ENCODE results near the gene THY1.

Gene THY1

GRCh38 chr11:119453881-119454280 lies 30.9 kb upstream of the THY1 start:
- Histone ChIP-seq H3K9me3 (no peaks in the 10 kb centered on the region), H3K4me1 (ENCODE audit: control insufficient read depth in 1 of 2, insufficient read depth in 1 of 2, low read depth in 1 of 2, low read length in 1 of 2) (no peaks in the 10 kb centered on the region), H3K27ac (no peak overlapping the region), H3K4me3 (ENCODE audit: low read depth in 1 of 2, low read length in 1 of 2) (no peak overlapping the region), H3K27me3 (peaks cover 18% of the 10 kb centered on the region), H3K36me3 (no peaks in the 10 kb centered on the region)
- no peak for TF ChIP-seq CTCF (IDR thresholded peaks at IDR 0.05)

- H3K4me1 ChIP-seq (ENCODE audit: control insufficient read depth in 1 of 2, insufficient read depth in 1 of 2, low read depth in 1 of 2, low read length in 1 of 2), result no peaks in the 10 kb centered on the region
- TF ChIP-seq CTCF (IDR thresholded peaks at IDR 0.05), result no peak
- no peak overlapping the region for H3K4me3 ChIP-seq (ENCODE audit: low read depth in 1 of 2, low read length in 1 of 2)
- no peaks in the 10 kb centered on the region for H3K36me3 ChIP-seq
- no peaks in the 10 kb centered on the region for H3K9me3 ChIP-seq
- H3K27me3 ChIP-seq, result peaks cover 25% of the 10 kb centered on the region
- no peak overlapping the region for H3K27ac ChIP-seq
Measured at GRCh38 chr11:119450590-119451326, 27.8 kb upstream of the THY1 start.

- TF ChIP-seq CTCF (IDR thresholded peaks at IDR 0.05), result no peak
- no peaks in the 10 kb centered on the region for H3K36me3 ChIP-seq
- H3K27ac ChIP-seq, result no peak overlapping the region
- H3K27me3 ChIP-seq, result peaks cover 24% of the 10 kb centered on the region
- no peaks in the 10 kb centered on the region for H3K9me3 ChIP-seq
- H3K4me1 ChIP-seq (ENCODE audit: control insufficient read depth in 1 of 2, insufficient read depth in 1 of 2, low read depth in 1 of 2, low read length in 1 of 2), result no peaks in the 10 kb centered on the region
- H3K4me3 ChIP-seq (ENCODE audit: low read depth in 1 of 2, low read length in 1 of 2), result no peak overlapping the region
Measured at GRCh38 chr11:119449498-119449897, 26.5 kb upstream of the THY1 start.

- Histone ChIP-seq H3K4me1 (ENCODE audit: control insufficient read depth in 1 of 2, insufficient read depth in 1 of 2, low read depth in 1 of 2, low read length in 1 of 2) (no peaks in the 10 kb centered on the region), H3K27ac (no peak overlapping the region), H3K27me3 (peaks cover 14% of the 10 kb centered on the region), H3K36me3 (no peaks in the 10 kb centered on the region), H3K4me3 (ENCODE audit: low read depth in 1 of 2, low read length in 1 of 2) (no peak overlapping the region), H3K9me3 (no peaks in the 10 kb centered on the region)
- TF ChIP-seq CTCF (IDR thresholded peaks at IDR 0.05), result no peak
Measured at GRCh38 chr11:119448380-119448779, 25.4 kb upstream of the THY1 start.

GRCh38 chr11:119447664-119448242 lies 24.8 kb upstream of the THY1 start:
- Histone ChIP-seq H3K4me1 (ENCODE audit: control insufficient read depth in 1 of 2, insufficient read depth in 1 of 2, low read depth in 1 of 2, low read length in 1 of 2) (no peaks in the 10 kb centered on the region), H3K36me3 (no peaks in the 10 kb centered on the region), H3K9me3 (no peaks in the 10 kb centered on the region), H3K4me3 (ENCODE audit: low read depth in 1 of 2, low read length in 1 of 2) (no peak overlapping the region), H3K27me3 (peaks cover 14% of the 10 kb centered on the region), H3K27ac (no peak overlapping the region)
- no peak for TF ChIP-seq CTCF (IDR thresholded peaks at IDR 0.05)

Data from neutrophil (primary cell).